Measurements from ENCODE around the gene AGBL4.

The AGBL4 gene

DNA sequence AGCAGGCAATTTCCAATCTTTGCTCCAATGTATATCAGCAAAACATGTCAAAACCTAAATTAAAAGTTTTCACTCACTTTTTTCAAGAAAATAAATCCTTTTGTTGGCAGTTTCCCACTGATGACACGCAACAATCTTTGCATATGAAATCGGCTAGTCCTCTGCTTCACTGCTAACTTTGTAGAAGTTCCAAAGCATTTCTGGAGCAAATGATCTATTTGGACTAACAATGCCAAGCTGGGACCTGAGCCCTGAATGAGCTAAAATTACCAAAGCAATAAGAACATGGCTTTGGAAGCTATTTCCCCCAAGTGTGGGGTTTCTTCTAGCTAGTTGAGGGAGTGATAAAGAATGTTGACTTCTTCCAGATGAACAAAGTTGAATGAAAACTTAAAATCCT, 1252.2 kb downstream of the AGBL4 start:
- TF ChIP-seq, protein P1, sequence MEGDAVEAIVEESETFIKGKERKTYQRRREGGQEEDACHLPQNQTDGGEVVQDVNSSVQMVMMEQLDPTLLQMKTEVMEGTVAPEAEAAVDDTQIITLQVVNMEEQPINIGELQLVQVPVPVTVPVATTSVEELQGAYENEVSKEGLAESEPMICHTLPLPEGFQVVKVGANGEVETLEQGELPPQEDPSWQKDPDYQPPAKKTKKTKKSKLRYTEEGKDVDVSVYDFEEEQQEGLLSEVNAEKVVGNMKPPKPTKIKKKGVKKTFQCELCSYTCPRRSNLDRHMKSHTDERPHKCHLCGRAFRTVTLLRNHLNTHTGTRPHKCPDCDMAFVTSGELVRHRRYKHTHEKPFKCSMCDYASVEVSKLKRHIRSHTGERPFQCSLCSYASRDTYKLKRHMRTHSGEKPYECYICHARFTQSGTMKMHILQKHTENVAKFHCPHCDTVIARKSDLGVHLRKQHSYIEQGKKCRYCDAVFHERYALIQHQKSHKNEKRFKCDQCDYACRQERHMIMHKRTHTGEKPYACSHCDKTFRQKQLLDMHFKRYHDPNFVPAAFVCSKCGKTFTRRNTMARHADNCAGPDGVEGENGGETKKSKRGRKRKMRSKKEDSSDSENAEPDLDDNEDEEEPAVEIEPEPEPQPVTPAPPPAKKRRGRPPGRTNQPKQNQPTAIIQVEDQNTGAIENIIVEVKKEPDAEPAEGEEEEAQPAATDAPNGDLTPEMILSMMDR (IDR thresholded peaks at IDR 0.05; ENCODE audit: borderline replicate concordance, insufficient read depth, low read depth, low read length), result no peak
- no peak overlapping the region for H3K4me3 ChIP-seq (ENCODE audit: low read depth, low read length)

DNA sequence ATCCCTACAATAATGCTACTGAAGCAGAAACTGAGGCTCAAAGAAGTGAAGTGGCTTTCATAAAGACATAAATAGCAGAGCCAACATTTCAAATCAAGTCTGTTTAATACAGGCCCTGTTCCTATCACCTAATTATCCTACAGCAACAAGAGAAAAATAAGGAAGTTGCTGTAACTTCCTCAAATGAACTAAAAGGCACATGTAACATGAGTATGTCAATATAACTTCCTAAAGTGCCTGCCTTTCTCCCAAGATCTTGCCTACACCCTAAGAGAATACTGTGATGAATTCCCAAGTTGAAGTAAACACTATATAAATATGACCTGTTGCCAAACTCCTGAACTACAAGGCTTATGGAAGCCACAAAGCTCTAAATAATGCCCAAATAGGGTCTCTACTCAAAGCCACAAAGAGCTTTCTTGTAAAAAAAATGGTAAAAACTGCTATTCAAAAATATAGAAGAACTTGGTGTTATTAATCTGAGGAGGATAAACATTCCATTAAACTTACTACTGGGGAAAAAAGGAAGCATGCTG, 1255.7 kb downstream of the AGBL4 start:
- TF ChIP-seq, protein P1 (IDR thresholded peaks at IDR 0.05; ENCODE audit: borderline replicate concordance, insufficient read depth, low read depth, low read length), result no peak

DNA sequence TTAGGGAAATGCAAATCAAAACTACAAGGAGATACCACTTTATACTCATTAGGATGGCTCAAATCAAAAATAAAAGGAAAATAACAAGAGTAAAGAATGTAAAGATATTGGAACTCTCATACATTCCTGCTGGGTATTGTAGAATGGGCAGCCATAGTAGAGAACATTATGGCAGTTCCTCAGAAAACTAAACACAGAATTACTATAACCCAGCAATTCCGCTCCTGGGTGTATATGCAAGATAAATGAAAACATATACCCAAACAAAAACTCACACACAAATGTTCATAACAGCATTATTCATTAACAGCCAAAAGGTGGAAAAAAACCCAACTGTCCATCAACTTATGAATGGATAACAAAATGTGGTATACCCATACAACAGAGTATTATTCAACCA, 1258.4 kb downstream of the AGBL4 start:
- TF ChIP-seq, protein P1 (IDR thresholded peaks at IDR 0.05; ENCODE audit: borderline replicate concordance, insufficient read depth, low read depth, low read length), result no peak
- H3K4me3 ChIP-seq (ENCODE audit: low read depth, low read length), result no peak overlapping the region

More for the DNA sequence above, 1255.7 kb downstream of the AGBL4 start:
- no peak overlapping the region for H3K4me3 ChIP-seq (ENCODE audit: low read depth, low read length)

DNA sequence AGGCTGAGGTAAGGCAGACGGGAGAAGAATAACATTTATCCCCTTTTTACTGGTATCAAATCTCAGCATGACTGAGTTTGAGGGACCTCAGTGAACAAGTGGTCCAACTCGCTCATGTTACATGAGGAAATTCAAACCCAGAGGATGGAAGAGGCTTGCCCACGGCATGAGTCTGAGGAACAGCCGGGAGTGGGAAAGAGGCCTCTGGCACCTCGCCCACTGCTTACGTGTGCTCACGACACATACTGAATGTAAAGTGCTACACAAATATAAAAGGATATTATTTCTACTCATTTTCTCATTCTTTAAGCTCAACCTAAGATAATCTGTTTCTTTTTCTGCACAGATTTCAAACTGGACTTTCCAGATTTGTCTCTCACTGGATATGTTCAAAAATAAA, 1261.8 kb downstream of the AGBL4 start:
- TF ChIP-seq, protein P1 (IDR thresholded peaks at IDR 0.05; ENCODE audit: borderline replicate concordance, insufficient read depth, low read depth, low read length), result no peak

DNA sequence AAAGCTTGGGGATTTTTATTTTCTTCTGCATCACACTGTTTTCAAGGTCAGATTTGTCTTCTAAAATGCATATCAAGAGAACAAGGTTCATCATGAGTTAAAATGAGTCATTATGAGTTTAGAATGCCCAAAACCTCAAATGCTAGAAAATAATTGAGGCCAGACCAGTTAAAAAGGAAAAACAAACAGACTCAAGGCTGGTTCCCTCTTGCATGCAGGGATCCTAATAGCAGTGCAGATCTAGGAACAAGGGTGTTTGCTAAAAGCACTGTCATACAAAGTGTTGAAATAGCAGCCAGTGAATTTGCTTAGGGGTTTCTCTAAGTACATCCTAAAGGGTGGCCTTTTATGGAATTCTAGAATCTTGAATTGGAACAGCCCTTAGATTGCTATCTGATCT, 1262.3 kb downstream of the AGBL4 start:
- TF ChIP-seq, protein P1 (IDR thresholded peaks at IDR 0.05; ENCODE audit: borderline replicate concordance, insufficient read depth, low read depth, low read length), result no peak
- no peak overlapping the region for H3K4me3 ChIP-seq (ENCODE audit: low read depth, low read length)

More for the DNA sequence above, 1261.8 kb downstream of the AGBL4 start:
- H3K4me3 ChIP-seq (ENCODE audit: low read depth, low read length), result no peak overlapping the region

DNA sequence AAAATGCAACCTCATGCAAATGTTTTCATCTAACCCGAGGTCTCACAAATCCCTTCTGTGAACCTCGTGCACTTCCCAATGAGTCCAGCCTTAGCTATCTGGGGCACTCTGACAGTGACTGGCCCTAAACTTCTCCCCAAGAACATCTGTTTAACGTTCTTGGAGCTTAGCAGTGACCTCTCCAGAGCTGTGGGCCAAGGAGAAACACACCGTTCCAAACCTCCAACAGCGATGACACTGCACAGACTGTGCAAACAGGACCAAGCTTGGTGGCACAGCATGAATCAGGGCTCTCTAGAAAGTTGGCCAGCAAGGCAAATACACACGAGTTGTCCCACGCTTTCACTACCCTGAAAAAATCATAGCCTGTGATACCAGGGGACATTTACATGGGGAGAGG, 1262.9 kb downstream of the AGBL4 start:
- TF ChIP-seq, protein P1 (IDR thresholded peaks at IDR 0.05; ENCODE audit: borderline replicate concordance, insufficient read depth, low read depth, low read length), result no peak
- no peak overlapping the region for H3K4me3 ChIP-seq (ENCODE audit: low read depth, low read length)

DNA sequence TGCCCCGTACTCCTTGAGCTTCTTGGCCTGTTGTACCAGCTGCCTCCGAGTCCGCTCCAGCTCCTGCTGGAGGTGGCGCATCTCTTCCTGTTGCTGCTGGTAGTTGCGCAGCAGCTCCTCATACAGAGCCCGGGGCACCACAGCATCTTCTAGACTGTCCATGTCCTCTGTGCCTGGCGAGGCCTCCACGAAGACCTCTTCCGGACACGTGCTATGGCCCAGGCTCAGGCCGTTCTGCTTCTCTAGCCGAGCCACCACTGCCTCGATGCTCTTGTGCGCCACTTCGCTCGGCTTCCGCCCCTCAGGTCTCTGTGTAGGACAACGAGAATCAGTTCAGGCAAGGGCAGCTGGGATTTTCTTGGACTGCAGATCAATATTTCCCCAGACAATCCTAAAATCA, 1264.8 kb downstream of the AGBL4 start:
- TF ChIP-seq, protein P1 (IDR thresholded peaks at IDR 0.05; ENCODE audit: borderline replicate concordance, insufficient read depth, low read depth, low read length), result no peak
- no peak overlapping the region for H3K4me3 ChIP-seq (ENCODE audit: low read depth, low read length)
